A549 (cell line): ENCODE results near the gene CFAP97D2.

Experiments
- CEBPB ChIP-seq, 2 experiments: fragments of >200 bp in 1 of 2; sonication (Bioruptor Twin) in 1 of 2; formaldehyde crosslinking in 1 of 2; IDR thresholded peaks; 2 replicates each; pipeline ENCODE4 v1.6.1; 2012 to 2016
- JUNB ChIP-seq: fragments of >200 bp; sonication (Bioruptor Twin); formaldehyde crosslinking; IDR thresholded peaks from 2 replicates; pipeline ENCODE4 v1.6.1; 2016
- KDM5A ChIP-seq: fragments of 200-600 bp; sonication (generic); IDR thresholded peaks from 2 replicates; pipeline ENCODE4 v1.6.1; 2016; ENCODE audit warnings: antibody characterized with exemption, mild to moderate bottlenecking
- NPAS2 ChIP-seq: fragments of 250-450 bp; sonication (Bioruptor Pico); IDR thresholded peaks from 2 replicates; pipeline ENCODE4 v1.8.0; 2022; ENCODE audit warnings: mild to moderate bottlenecking, moderate library complexity, borderline replicate concordance
- RAD21 ChIP-seq, 2 experiments: fragments of >200 bp in 1 of 2; sonication (Bioruptor Twin) in 1 of 2; formaldehyde crosslinking in 1 of 2; IDR thresholded peaks in 1 of 2; conservative IDR thresholded peaks in 1 of 2; 2 replicates in 1 of 2; 3 replicates in 1 of 2; pipeline ENCODE4 v1.6.1; 2012 to 2018; ENCODE audit warnings: inconsistent platforms in 1 of 2
- RCOR1 ChIP-seq: fragments of 150-350 bp; IDR thresholded peaks from 2 replicates; pipeline ENCODE4 v1.6.1; 2014; ENCODE audit warnings: antibody characterized with exemption, low read length, low read depth
- REST ChIP-seq: fragments of 200-600 bp; sonication (generic); IDR thresholded peaks from 2 replicates; pipeline ENCODE4 v1.6.1; 2016; ENCODE audit warnings: antibody characterized with exemption, mild to moderate bottlenecking, moderate library complexity
- RNF2 ChIP-seq: fragments of 200-600 bp; sonication (generic); IDR thresholded peaks from 2 replicates; pipeline ENCODE4 v1.6.1; 2016; ENCODE audit warnings: low read depth, mild to moderate bottlenecking, antibody characterized with exemption, moderate library complexity, borderline replicate concordance
- SMC3 ChIP-seq: fragments of >200 bp; sonication (Bioruptor Twin); formaldehyde crosslinking; IDR thresholded peaks from 3 replicates; pipeline ENCODE4 v1.6.1; 2018; ENCODE audit warnings: inconsistent platforms
- TF ChIP-seq, protein P1 (sequence below): fragments of >200 bp; sonication (Bioruptor Twin); formaldehyde crosslinking; IDR thresholded peaks from 3 replicates; pipeline ENCODE4 v1.5.1; 2016
- TF ChIP-seq, protein P2 (sequence below): IDR thresholded peaks from 2 replicates; pipeline ENCODE4 v1.6.1; 2012

DNA sequence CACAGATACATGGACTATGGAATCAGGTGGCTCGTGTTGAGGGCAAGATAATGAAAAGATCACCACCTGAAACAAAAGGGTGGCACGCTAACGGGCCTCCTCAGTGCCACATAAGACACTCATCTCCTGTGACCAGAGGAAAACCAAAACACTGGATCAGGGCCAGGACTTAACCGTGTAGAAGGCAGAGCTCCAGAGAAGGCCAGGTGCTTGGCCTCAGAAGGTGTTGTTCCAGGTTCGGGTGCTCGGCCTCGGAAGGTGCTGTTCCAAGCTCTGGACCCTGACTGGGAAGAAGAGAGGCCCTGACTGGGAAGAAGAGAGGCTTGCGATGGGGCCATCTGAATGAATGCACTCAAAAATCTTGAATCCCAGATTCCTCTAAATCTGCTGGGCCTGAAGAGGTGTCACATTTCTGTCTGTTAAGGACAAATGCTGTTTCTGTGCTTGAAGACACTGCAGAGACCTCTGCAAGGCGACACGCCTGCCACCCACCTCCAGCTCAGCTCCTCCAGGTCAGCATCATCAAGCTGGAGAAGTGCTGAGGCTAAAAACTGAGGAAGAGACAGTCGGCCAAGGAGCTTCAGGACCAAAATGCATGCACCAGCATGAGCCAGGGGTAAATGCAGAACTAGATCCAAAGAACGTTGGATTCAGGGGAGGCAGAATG, 44.0 kb upstream of the CFAP97D2 start:
- TF ChIP-seq RAD21 (conservative IDR thresholded peaks at IDR 0.05 in 1 of 2, IDR thresholded peaks at IDR 0.05 in 1 of 2), result no peak
- TF ChIP-seq KDM5A, result no peak
- TF ChIP-seq CEBPB (IDR thresholded peaks at IDR 0.05), result no peak
- TF ChIP-seq, protein P1, sequence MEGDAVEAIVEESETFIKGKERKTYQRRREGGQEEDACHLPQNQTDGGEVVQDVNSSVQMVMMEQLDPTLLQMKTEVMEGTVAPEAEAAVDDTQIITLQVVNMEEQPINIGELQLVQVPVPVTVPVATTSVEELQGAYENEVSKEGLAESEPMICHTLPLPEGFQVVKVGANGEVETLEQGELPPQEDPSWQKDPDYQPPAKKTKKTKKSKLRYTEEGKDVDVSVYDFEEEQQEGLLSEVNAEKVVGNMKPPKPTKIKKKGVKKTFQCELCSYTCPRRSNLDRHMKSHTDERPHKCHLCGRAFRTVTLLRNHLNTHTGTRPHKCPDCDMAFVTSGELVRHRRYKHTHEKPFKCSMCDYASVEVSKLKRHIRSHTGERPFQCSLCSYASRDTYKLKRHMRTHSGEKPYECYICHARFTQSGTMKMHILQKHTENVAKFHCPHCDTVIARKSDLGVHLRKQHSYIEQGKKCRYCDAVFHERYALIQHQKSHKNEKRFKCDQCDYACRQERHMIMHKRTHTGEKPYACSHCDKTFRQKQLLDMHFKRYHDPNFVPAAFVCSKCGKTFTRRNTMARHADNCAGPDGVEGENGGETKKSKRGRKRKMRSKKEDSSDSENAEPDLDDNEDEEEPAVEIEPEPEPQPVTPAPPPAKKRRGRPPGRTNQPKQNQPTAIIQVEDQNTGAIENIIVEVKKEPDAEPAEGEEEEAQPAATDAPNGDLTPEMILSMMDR, result no peak
- no peak for TF ChIP-seq RNF2
- no peak for TF ChIP-seq NPAS2
- no peak for TF ChIP-seq RCOR1
- no peak for TF ChIP-seq JUNB
- no peak for TF ChIP-seq REST
- no peak for TF ChIP-seq SMC3
- TF ChIP-seq, protein P2, sequence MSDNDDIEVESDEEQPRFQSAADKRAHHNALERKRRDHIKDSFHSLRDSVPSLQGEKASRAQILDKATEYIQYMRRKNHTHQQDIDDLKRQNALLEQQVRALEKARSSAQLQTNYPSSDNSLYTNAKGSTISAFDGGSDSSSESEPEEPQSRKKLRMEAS, result no peak
